Measurements from ENCODE around the gene DNAAF2.

GRCh38 chr14:49589387-49589786 lies 45.7 kb downstream of the DNAAF2 start:
- TF ChIP-seq, protein P1, sequence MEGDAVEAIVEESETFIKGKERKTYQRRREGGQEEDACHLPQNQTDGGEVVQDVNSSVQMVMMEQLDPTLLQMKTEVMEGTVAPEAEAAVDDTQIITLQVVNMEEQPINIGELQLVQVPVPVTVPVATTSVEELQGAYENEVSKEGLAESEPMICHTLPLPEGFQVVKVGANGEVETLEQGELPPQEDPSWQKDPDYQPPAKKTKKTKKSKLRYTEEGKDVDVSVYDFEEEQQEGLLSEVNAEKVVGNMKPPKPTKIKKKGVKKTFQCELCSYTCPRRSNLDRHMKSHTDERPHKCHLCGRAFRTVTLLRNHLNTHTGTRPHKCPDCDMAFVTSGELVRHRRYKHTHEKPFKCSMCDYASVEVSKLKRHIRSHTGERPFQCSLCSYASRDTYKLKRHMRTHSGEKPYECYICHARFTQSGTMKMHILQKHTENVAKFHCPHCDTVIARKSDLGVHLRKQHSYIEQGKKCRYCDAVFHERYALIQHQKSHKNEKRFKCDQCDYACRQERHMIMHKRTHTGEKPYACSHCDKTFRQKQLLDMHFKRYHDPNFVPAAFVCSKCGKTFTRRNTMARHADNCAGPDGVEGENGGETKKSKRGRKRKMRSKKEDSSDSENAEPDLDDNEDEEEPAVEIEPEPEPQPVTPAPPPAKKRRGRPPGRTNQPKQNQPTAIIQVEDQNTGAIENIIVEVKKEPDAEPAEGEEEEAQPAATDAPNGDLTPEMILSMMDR (IDR thresholded peaks at IDR 0.05): no peak
- no peak for TF ChIP-seq EZH2 (IDR thresholded peaks at IDR 0.05; ENCODE audit: borderline replicate concordance, insufficient read depth, low read depth, low read length, poor library complexity, severe bottlenecking)

Data from B cell (primary cell).